Smooth muscle cell (in vitro differentiated cells): ENCODE measurements around the gene PAX8. TPM values are rescaled to one million over a fixed set of nuclear protein-coding genes. Genes with fewer than 3 reads are reported as not detected.
A peak's percentile ranks its signal among the peaks of the same experiment; 100 is the strongest.

Experiments
- DNase-seq: peaks from one replicate; lab custom pipeline; 2025; ENCODE audit not compliant: unreplicated experiment; lab: John Stamatoyannopoulos, UW
- H2AFZ ChIP-seq: fragments of 200-600 bp; sonication (generic); 2 replicates; pipeline ENCODE4 v1.6.0; 2016; ENCODE audit warnings: antibody characterized with exemption, low read depth, mild to moderate bottlenecking
- H3F3A ChIP-seq: fragments of 200-600 bp; sonication (generic); 2 replicates; pipeline ENCODE4 v1.6.0; 2017; ENCODE audit warnings: antibody characterized with exemption, low read depth
- H3K27ac ChIP-seq: fragments of 200-600 bp; sonication (generic); 2 replicates; pipeline ENCODE4 v1.5.1; 2016; ENCODE audit warnings: low read depth, mild to moderate bottlenecking
- H3K27me3 ChIP-seq: fragments of 200-600 bp; sonication (generic); 2 replicates; pipeline ENCODE4 v1.6.1; 2016; ENCODE audit warnings: low read depth, mild to moderate bottlenecking
- H3K36me3 ChIP-seq: fragments of 200-600 bp; sonication (generic); 2 replicates; pipeline ENCODE4 v1.5.1; 2016; ENCODE audit warnings: low read depth
- H3K4me1 ChIP-seq: fragments of 200-600 bp; sonication (generic); 2 replicates; pipeline ENCODE4 v1.5.1; 2016; ENCODE audit warnings: low read depth
- H3K4me2 ChIP-seq: fragments of 200-600 bp; sonication (generic); 2 replicates; pipeline ENCODE4 v1.6.0; 2016; ENCODE audit warnings: mild to moderate bottlenecking
- H3K4me3 ChIP-seq: fragments of 200-600 bp; sonication (generic); 2 replicates; pipeline ENCODE4 v1.5.1; 2016; ENCODE audit warnings: mild to moderate bottlenecking
- H3K79me2 ChIP-seq: fragments of 200-600 bp; sonication (generic); 2 replicates; pipeline ENCODE4 v1.6.0; 2016; ENCODE audit warnings: low read depth, mild to moderate bottlenecking
- H3K9ac ChIP-seq: fragments of 200-600 bp; sonication (generic); 2 replicates; pipeline ENCODE4 v1.6.0; 2016; ENCODE audit warnings: low read depth
- H3K9me3 ChIP-seq: fragments of 200-600 bp; sonication (generic); replicated peaks from 2 replicates; pipeline ENCODE4 v1.5.1; 2016; ENCODE audit warnings: low read depth
- H4K20me1 ChIP-seq: fragments of 200-600 bp; sonication (generic); 2 replicates; pipeline ENCODE4 v1.6.0; 2016; ENCODE audit warnings: low read depth
- WGBS: methylation state at CpG from one replicate; pipeline ENCODE4 v1.1.7; 2016; ENCODE audit warnings: low lambda C conversion rate; 5-methylcytosine and 5-hydroxymethylcytosine counted together
- polyA plus RNA-seq: library from polyadenylated mRNA; unstranded; fragments of >200 nt; fragmentation: Nextera tagmentation; extraction: Ambion mirVana; gene quantifications from 2 replicates; pipeline ENCODE4 v1.2.1, GENCODE V29; 2016
- total RNA-seq: library from RNA; depleted of rRNA; stranded (reverse); fragments of >200 nt; gene quantifications from 2 replicates; pipeline ENCODE4 v1.2.3, GENCODE V29; 2014
- TF ChIP-seq, protein P1 (sequence below): fragments of 200-600 bp; sonication (generic); IDR thresholded peaks from 2 replicates; pipeline ENCODE4 v1.5.1; 2017; ENCODE audit warnings: borderline replicate concordance, mild to moderate bottlenecking, antibody characterized with exemption; ENCODE audit not compliant: insufficient read depth, poor library complexity, severe bottlenecking

PAX8 gene
- total and polyA plus RNA-seq, 2 experiments from 2014 or later = not detected

DNA sequence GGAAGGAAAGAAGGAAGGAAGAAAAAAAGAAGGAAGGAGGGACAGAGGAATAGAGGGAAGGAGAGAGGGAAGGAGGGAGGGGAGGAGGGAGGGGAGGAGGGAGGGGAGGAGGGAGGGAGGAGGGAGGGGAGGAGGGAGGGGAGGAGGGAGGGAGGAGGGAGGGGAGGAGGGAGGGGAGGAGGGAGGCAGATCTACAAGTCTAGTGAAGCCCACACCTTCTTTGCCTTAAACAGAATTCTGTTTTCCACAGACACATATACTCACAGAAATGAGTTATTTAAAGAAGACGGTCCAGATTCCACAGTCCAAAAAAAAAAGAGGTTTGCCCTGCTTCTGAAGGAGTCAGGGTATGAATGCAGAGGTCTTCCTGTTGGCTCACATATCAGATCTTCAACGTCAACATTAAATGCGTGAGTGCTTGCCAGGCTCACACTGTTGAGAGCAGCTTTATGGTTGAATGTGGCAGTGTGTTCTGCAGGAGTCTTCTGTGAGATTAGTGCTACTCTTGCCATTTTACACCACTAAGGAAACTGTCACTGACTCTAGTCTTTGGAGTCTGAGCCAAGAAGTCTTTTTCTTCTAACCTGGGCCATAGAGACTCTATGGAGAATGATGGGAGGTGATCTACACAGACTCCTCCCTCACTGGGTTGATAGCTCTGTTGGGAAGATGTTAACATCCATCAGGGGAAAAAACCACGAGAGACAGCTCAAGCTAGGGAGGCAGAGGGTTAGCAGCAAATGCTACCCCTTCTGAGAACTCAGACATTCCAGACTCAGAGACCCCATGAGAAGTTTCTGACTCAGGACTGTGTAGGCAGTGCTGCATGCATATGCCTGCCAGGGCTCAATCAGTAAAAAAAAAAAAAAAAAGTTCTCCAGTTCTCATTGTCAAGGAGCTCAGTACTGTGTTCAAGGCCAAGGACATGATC, 23.3 kb downstream of the PAX8 start:
- Histone ChIP-seq H3K4me2 (peak overlapping the region; percentile 39), H3K4me1 (no peaks in the 10 kb centered on the region), H3F3A (no peaks in the 10 kb centered on the region), H4K20me1 (no peaks in the 10 kb centered on the region), H3K27ac (no peak overlapping the region), H3K9ac (no peak overlapping the region), H3K27me3 (peaks cover 4% of the 10 kb centered on the region), H3K36me3 (no peaks in the 10 kb centered on the region), H2AFZ (no peak overlapping the region), H3K79me2 (no peaks in the 10 kb centered on the region), H3K4me3 (no peak overlapping the region), H3K9me3 (no peaks in the 10 kb centered on the region)
- 44% methylated on average over 4 of the region's 4 CpGs for WGBS
- TF ChIP-seq, protein P1, sequence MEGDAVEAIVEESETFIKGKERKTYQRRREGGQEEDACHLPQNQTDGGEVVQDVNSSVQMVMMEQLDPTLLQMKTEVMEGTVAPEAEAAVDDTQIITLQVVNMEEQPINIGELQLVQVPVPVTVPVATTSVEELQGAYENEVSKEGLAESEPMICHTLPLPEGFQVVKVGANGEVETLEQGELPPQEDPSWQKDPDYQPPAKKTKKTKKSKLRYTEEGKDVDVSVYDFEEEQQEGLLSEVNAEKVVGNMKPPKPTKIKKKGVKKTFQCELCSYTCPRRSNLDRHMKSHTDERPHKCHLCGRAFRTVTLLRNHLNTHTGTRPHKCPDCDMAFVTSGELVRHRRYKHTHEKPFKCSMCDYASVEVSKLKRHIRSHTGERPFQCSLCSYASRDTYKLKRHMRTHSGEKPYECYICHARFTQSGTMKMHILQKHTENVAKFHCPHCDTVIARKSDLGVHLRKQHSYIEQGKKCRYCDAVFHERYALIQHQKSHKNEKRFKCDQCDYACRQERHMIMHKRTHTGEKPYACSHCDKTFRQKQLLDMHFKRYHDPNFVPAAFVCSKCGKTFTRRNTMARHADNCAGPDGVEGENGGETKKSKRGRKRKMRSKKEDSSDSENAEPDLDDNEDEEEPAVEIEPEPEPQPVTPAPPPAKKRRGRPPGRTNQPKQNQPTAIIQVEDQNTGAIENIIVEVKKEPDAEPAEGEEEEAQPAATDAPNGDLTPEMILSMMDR = no peak
- DNase-seq = no peak

DNA sequence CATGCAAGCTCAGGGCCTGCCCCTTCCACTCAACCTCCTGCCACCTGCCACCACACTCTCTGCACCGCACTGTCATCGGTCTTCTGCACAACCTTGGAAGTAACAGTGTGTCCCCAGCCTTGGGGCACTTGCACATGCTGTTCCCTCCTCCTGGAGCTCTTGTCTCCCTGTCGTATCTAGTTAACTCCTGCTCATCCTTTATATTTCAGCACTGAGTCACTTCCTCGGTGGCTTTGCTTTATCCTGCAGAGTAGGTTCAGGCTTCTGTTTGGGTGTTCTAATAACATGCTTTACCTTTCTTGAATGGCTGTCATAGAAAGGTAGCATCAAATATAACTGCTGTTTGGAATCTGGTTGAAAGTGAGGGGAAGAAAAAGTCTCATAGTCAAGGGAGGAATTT, 25.3 kb downstream of the PAX8 start:
- 69% methylated on average over 4 of the region's 4 CpGs for WGBS
- DNase-seq = no peak
- Histone ChIP-seq H3K4me2 (no peak overlapping the region), H3K79me2 (no peaks in the 10 kb centered on the region), H2AFZ (no peak overlapping the region), H3K27me3 (no peaks in the 10 kb centered on the region), H3K27ac (no peak overlapping the region), H4K20me1 (no peaks in the 10 kb centered on the region), H3K9me3 (no peaks in the 10 kb centered on the region), H3K4me1 (no peaks in the 10 kb centered on the region), H3F3A (no peaks in the 10 kb centered on the region), H3K4me3 (no peak overlapping the region), H3K9ac (no peak overlapping the region), H3K36me3 (no peaks in the 10 kb centered on the region)
- TF ChIP-seq, protein P1 = no peak

DNA sequence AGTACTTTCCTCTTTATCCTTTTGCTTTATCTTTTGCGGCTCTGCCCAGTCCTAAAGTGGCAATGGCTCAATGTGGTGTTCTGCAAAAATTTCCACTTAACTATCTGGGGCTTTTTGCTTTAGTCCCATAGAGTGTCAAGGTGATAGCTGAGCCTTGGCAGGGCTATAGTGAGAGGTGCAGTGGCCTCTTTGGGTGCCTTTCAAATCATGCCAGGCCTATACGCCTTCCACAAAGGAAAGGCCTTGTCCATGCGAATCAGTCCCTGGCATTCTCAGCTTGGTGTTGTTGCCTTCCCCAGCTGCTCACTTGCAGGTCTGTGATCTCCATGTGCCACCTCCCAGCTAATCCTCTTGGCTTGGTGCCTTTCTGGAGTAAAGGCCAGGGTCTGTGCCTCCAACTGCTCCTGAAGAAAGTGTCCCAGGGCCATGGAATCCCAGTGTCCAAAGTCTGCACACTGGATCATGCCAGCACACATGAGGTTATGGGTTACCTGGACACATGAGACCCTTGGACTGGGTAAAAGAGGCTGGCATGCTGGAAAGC, 26.6 kb downstream of the PAX8 start:
- no peak overlapping the region for H3K4me2 ChIP-seq
- H4K20me1 ChIP-seq = no peaks in the 10 kb centered on the region
- H3K79me2 ChIP-seq = no peaks in the 10 kb centered on the region
- TF ChIP-seq, protein P1 = no peak
- no peak overlapping the region for H3K4me3 ChIP-seq
- H3K9ac ChIP-seq = no peak overlapping the region
- H3F3A ChIP-seq = no peaks in the 10 kb centered on the region
- no peak overlapping the region for H2AFZ ChIP-seq
- H3K4me1 ChIP-seq = no peaks in the 10 kb centered on the region
- H3K27me3 ChIP-seq = no peaks in the 10 kb centered on the region
- H3K36me3 ChIP-seq = no peaks in the 10 kb centered on the region
- H3K9me3 ChIP-seq = no peaks in the 10 kb centered on the region
- 92% methylated on average over 3 of the region's 3 CpGs for WGBS
- no peak overlapping the region for H3K27ac ChIP-seq
- no peak for DNase-seq

DNA sequence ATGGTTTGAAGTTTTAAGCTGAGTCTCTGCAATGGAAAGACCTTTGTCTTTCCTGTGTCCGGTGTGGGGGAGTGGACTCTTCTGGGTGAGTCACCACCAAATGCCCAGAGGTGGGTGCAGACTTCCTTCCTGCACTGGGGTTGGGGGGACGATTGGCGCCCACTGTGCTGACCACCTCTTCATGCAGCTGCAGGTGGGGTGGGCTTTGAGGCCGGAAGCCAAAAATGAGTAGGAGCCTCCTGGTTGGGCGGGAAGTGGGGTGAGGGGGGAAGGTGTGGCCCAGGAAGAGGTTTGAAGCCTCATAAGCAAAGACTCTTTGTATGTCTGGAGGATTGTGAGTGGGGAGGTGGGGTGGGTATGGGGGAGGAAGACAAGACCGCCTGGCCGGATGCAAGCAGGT, 27.6 kb downstream of the PAX8 start:
- Histone ChIP-seq H3K36me3 (no peaks in the 10 kb centered on the region), H3K4me1 (no peaks in the 10 kb centered on the region), H3K9me3 (no peaks in the 10 kb centered on the region), H3K27me3 (no peaks in the 10 kb centered on the region), H3K27ac (no peak overlapping the region), H2AFZ (no peak overlapping the region), H3K4me3 (no peak overlapping the region), H3K9ac (no peak overlapping the region), H3K79me2 (no peaks in the 10 kb centered on the region), H4K20me1 (no peaks in the 10 kb centered on the region), H3K4me2 (no peak overlapping the region), H3F3A (no peaks in the 10 kb centered on the region)
- TF ChIP-seq, protein P1 = no peak
- 86% methylated on average over 5 of the region's 7 CpGs for WGBS
- DNase-seq = no peak
